CD8-positive, alpha-beta memory T cell (primary cell): Measurements from ENCODE around the gene CAMK2D. TPM values are rescaled to one million over a fixed set of nuclear protein-coding genes. Genes with fewer than 3 reads are reported as not detected.
"Not testable (repeated sequence)": the region's sequence is repeated elsewhere in the genome, so short reads cannot be mapped to it uniquely, and the experiment has no call there.

Source experiments
- CTCF ChIA-PET: fragments of 350-600 bp; sonication (Branson Sonifier 250); formaldehyde crosslinking; loops from one replicate; lab custom pipeline; 2021; ENCODE audit warnings: antibody characterized with exemption; lab: Charles Lee
- POLR2A ChIA-PET: fragments of 350-600 bp; sonication (Branson Sonifier 250); formaldehyde crosslinking; loops from one replicate; lab custom pipeline; 2021; ENCODE audit warnings: antibody characterized with exemption; lab: Charles Lee
- DNase-seq, 5 donors: peaks; one replicate each; pipeline versions ENCODE4 v3.0.0 to v3.0.0-alpha.2; 2020 to 2022; ENCODE audit warnings: mixed read lengths in 1 of 5
- H3K27ac ChIP-seq: one replicate; pipeline ENCODE4 v1.7.0; 2013; ENCODE audit warnings: low read depth, mild to moderate bottlenecking, low read length, moderate library complexity
- H3K27me3 ChIP-seq: 2 replicates; pipeline ENCODE4 v1.7.0; 2013; ENCODE audit warnings: low read length, mild to moderate bottlenecking; ENCODE audit not compliant: insufficient read depth, poor library complexity, severe bottlenecking
- H3K36me3 ChIP-seq: 2 replicates; pipeline ENCODE4 v1.7.0; 2013; ENCODE audit warnings: mild to moderate bottlenecking, low read length, moderate library complexity; ENCODE audit not compliant: insufficient read depth
- H3K4me1 ChIP-seq: 2 replicates; pipeline ENCODE4 v1.7.0; 2013; ENCODE audit warnings: mild to moderate bottlenecking, low read length, moderate library complexity; ENCODE audit not compliant: insufficient read depth
- H3K4me3 ChIP-seq: 2 replicates; pipeline ENCODE4 v1.7.0; 2013; ENCODE audit warnings: mild to moderate bottlenecking, low read length
- H3K9me3 ChIP-seq: 2 replicates; pipeline ENCODE4 v1.7.0; 2013; ENCODE audit warnings: mild to moderate bottlenecking, low read length
- H3K27ac Mint-ChIP-seq, 8 donors: one replicate each; pipeline ENCODE4 v1.8.0; 2020 to 2021; ENCODE audit warnings: mixed read lengths in 8 of 8, mild to moderate bottlenecking in 6 of 8, inconsistent platforms in 3 of 8, moderate library complexity in 3 of 8
- H3K27me3 Mint-ChIP-seq, 2 donors: one replicate each; pipeline ENCODE4 v1.8.0; 2020 to 2021; ENCODE audit warnings: mixed read lengths in 2 of 2, mild to moderate bottlenecking in 1 of 2, moderate library complexity in 1 of 2
- H3K36me3 Mint-ChIP-seq, 3 donors: one replicate each; pipeline ENCODE4 v1.8.0; 2020 to 2021; ENCODE audit warnings: mixed read lengths in 3 of 3, inconsistent platforms in 1 of 3, mild to moderate bottlenecking in 1 of 3
- H3K4me1 Mint-ChIP-seq, 3 donors: one replicate each; pipeline ENCODE4 v1.8.0; 2020 to 2021; ENCODE audit warnings: mixed read lengths in 3 of 3, inconsistent platforms in 1 of 3, mild to moderate bottlenecking in 1 of 3
- H3K4me3 Mint-ChIP-seq, 7 donors: one replicate each; pipeline ENCODE4 v1.8.0; 2020 to 2021; ENCODE audit warnings: mixed read lengths in 7 of 7, mild to moderate bottlenecking in 6 of 7, moderate library complexity in 4 of 7, inconsistent platforms in 2 of 7
- H3K9me3 Mint-ChIP-seq, 5 donors: one replicate each; pipeline ENCODE4 v1.8.0; 2020 to 2022; ENCODE audit warnings: mixed read lengths in 5 of 5, mild to moderate bottlenecking in 3 of 5, moderate library complexity in 2 of 5, inconsistent platforms in 1 of 5
- polyA plus RNA-seq: library from polyadenylated mRNA; unstranded; fragments of 300-500 nt; fragmentation: Illumina TruSeq; gene quantifications from one replicate; pipeline ENCODE4 v1.2.3, GENCODE V29; 2021
- total RNA-seq, 2 experiments: library from RNA; stranded (reverse); gene quantifications; one replicate each; pipeline ENCODE4 v1.2.3, GENCODE V29; 2021

Gene CAMK2D
- total RNA-seq (10 to 100 TPM; 56.0 to 57.6 TPM), polyA plus RNA-seq (19.6 TPM)

- peak within 1 kb of the TSS; percentile 94 to 100 (median 99) for H3K27ac Mint-ChIP-seq
- H3K4me1 Mint-ChIP-seq: peaks cover 34 to 47% (median 39%) of the 10 kb centered on the region in 3 donors
- H3K36me3 ChIP-seq: no peaks in the 10 kb centered on the region
- H3K9me3 Mint-ChIP-seq: no peaks in the 10 kb centered on the region
- H3K4me3 Mint-ChIP-seq: peak within 1 kb of the TSS; percentile 94 to 99 (median 96)
- ChIA-PET CTCF (interaction anchor here (1.2 to 1.5 kb wide), 5 partner anchors 125 to 310 kb away, joined by 3 to 15 read pairs (median 4); no protein-coding TSS in a partner anchor), POLR2A (interaction anchor here (0.6 to 1.6 kb wide), 9 partner anchors 11 to 214 kb away, joined by 3 to 8 read pairs (median 3); no protein-coding TSS in a partner anchor)
- H3K9me3 ChIP-seq: no peaks in the 10 kb centered on the region
- DNase-seq: peak; percentile 71 to 88 (median 86)
- H3K4me3 ChIP-seq: peak within 1 kb of the TSS; percentile 79
- peaks cover 23% of the 10 kb centered on the region for H3K4me1 ChIP-seq
- peaks cover 7 to 32% (median 9%) of the 10 kb centered on the region in 3 donors for H3K36me3 Mint-ChIP-seq
- H3K27ac ChIP-seq: peak within 1 kb of the TSS; percentile 97
- peaks cover 0 to 1% of the 10 kb centered on the region in 2 donors for H3K27me3 Mint-ChIP-seq
- H3K27me3 ChIP-seq: no peaks in the 10 kb centered on the region
Observed at GRCh38 chr4:113761620-113762185, at the start of gene CAMK2D. TSS of gene CAMK2D (minus strand) at chr4:113761738. CDS start at chr4:113761068, 670 bp downstream.

DNA sequence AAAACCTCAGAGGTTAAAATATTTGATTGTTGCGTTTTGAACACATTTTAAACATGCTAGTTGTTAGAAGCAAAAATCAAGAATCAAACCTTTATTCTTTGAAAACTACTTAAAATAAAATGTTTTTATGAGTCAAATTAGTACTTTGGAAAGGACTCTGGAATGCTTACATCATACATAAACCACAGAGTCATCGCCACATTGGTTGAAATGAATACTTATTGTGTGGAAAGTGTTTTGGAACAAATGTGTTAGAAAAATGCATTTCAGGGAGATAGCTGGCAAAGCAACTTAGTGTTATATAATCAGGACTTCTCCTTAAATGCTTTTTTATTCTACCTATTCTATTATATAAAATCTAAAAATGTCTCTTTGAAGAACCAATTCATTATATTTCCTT, 49.4 kb upstream of the CAMK2D start:
- CTCF ChIA-PET: no interaction called here

GRCh38 chr4:113809311-113809710, 47.8 kb upstream of the CAMK2D start:
- no peaks in the 10 kb centered on the region for H3K9me3 ChIP-seq
- no peaks in the 10 kb centered on the region for H3K4me1 Mint-ChIP-seq

More for the DNA sequence above, 49.4 kb upstream of the CAMK2D start:
- no peak overlapping the region for H3K4me3 ChIP-seq
- no peaks in the 10 kb centered on the region for H3K9me3 Mint-ChIP-seq
- no peaks in the 10 kb centered on the region for H3K4me1 Mint-ChIP-seq
- H3K36me3 Mint-ChIP-seq: no peaks in the 10 kb centered on the region
- H3K27ac Mint-ChIP-seq: no peak overlapping the region
- peaks cover 0 to 2% of the 10 kb centered on the region in 2 donors for H3K27me3 Mint-ChIP-seq
- no peaks in the 10 kb centered on the region for H3K36me3 ChIP-seq
- no peaks in the 10 kb centered on the region for H3K9me3 ChIP-seq
- POLR2A ChIA-PET: no interaction called here
- no peaks in the 10 kb centered on the region for H3K27me3 ChIP-seq
- H3K4me3 Mint-ChIP-seq: no peak overlapping the region
- H3K4me1 ChIP-seq: no peaks in the 10 kb centered on the region
- no peak for DNase-seq
- no peak overlapping the region for H3K27ac ChIP-seq

DNA sequence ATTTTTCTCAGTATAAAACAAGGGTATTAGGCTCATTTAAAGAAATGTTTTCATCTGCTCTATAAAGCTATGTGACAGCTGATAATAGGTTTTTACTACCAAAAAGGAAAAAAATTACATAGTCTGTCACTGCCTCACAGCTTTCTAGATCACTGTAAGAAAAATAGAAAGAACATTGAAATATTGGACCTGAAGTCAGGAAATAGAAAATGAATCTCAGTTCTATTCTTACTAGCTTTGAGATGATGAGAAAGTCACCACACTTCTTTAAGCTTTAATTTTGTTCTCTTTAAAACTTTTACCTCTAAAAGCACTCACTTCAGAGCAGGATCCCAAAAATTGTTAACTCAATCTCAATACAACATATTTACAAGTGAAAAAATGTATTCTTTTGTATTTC, 45.3 kb upstream of the CAMK2D start:
- peaks cover 0 to 4% (median 1%) of the 10 kb centered on the region in 3 donors for H3K36me3 Mint-ChIP-seq
- no peaks in the 10 kb centered on the region for H3K4me1 ChIP-seq
- H3K27ac Mint-ChIP-seq: no peak overlapping the region
- CTCF ChIA-PET: no interaction called here
- H3K4me1 Mint-ChIP-seq: no peaks in the 10 kb centered on the region
- no peaks in the 10 kb centered on the region for H3K27me3 ChIP-seq
- H3K36me3 ChIP-seq: no peaks in the 10 kb centered on the region
- no peak overlapping the region for H3K4me3 Mint-ChIP-seq
- H3K4me3 ChIP-seq: no peak overlapping the region
- H3K9me3 ChIP-seq: no peaks in the 10 kb centered on the region
- POLR2A ChIA-PET: no interaction called here
- no peak overlapping the region for H3K27ac ChIP-seq
- DNase-seq: no peak
- H3K27me3 Mint-ChIP-seq: peaks cover 0 to 2% of the 10 kb centered on the region in 2 donors
- peaks cover 0 to 4% (median 4%) of the 10 kb centered on the region in 5 donors for H3K9me3 Mint-ChIP-seq

More at GRCh38 chr4:113809311-113809710, 47.8 kb upstream of the CAMK2D start:
- no peaks in the 10 kb centered on the region for H3K9me3 Mint-ChIP-seq
- CTCF ChIA-PET: interaction anchor here (0.6 kb wide), 1 partner anchor 13 kb away, joined by 3 read pairs; no protein-coding TSS in a partner anchor
- H3K36me3 Mint-ChIP-seq: peaks cover 0 to 4% (median 0%) of the 10 kb centered on the region in 3 donors
- H3K27me3 Mint-ChIP-seq: peaks cover 0 to 2% of the 10 kb centered on the region in 2 donors
- H3K27ac Mint-ChIP-seq: no peak overlapping the region
- no peaks in the 10 kb centered on the region for H3K36me3 ChIP-seq
- H3K27me3 ChIP-seq: no peaks in the 10 kb centered on the region
- DNase-seq: no peak
- H3K4me1 ChIP-seq: no peaks in the 10 kb centered on the region
- POLR2A ChIA-PET: no interaction called here
- no peak overlapping the region for H3K27ac ChIP-seq
- H3K4me3 ChIP-seq: no peak overlapping the region
- no peak overlapping the region for H3K4me3 Mint-ChIP-seq

GRCh38 chr4:113801882-113802281, 40.3 kb upstream of the CAMK2D start:
- peaks cover 0 to 5% (median 4%) of the 10 kb centered on the region in 5 donors for H3K9me3 Mint-ChIP-seq
- DNase-seq: no peak
- H3K4me1 ChIP-seq: no peaks in the 10 kb centered on the region

GRCh38 chr4:113796381-113796780, 34.8 kb upstream of the CAMK2D start:
- H3K27me3 Mint-ChIP-seq, H3K4me1 Mint-ChIP-seq, H3K27ac ChIP-seq, H3K4me1 ChIP-seq, H3K9me3 ChIP-seq, H3K36me3 ChIP-seq, DNase-seq, H3K27me3 ChIP-seq, H3K4me3 ChIP-seq, H3K27ac Mint-ChIP-seq, POLR2A ChIA-PET, H3K4me3 Mint-ChIP-seq: not testable (repeated sequence)
- peaks cover 6 to 21% (median 15%) of the 10 kb centered on the region in 5 donors for H3K9me3 Mint-ChIP-seq
- H3K36me3 Mint-ChIP-seq: peaks cover 0 to 45% (median 6%) of the 10 kb centered on the region in 3 donors
- CTCF ChIA-PET: interaction anchor here (0.6 kb wide), 1 partner anchor 13 kb away, joined by 3 read pairs; no protein-coding TSS in a partner anchor

More at GRCh38 chr4:113801882-113802281, 40.3 kb upstream of the CAMK2D start:
- H3K36me3 Mint-ChIP-seq: peaks cover 0 to 12% (median 1%) of the 10 kb centered on the region in 3 donors
- Histone ChIP-seq H3K9me3 (no peaks in the 10 kb centered on the region), H3K36me3 (no peaks in the 10 kb centered on the region), H3K4me3 (no peak overlapping the region), H3K27me3 (no peaks in the 10 kb centered on the region), H3K27ac (no peak overlapping the region)
- POLR2A ChIA-PET: no interaction called here
- no peaks in the 10 kb centered on the region for H3K4me1 Mint-ChIP-seq
- CTCF ChIA-PET: no interaction called here
- H3K27ac Mint-ChIP-seq: no peak overlapping the region
- H3K4me3 Mint-ChIP-seq: no peak overlapping the region
- no peaks in the 10 kb centered on the region for H3K27me3 Mint-ChIP-seq

DNA sequence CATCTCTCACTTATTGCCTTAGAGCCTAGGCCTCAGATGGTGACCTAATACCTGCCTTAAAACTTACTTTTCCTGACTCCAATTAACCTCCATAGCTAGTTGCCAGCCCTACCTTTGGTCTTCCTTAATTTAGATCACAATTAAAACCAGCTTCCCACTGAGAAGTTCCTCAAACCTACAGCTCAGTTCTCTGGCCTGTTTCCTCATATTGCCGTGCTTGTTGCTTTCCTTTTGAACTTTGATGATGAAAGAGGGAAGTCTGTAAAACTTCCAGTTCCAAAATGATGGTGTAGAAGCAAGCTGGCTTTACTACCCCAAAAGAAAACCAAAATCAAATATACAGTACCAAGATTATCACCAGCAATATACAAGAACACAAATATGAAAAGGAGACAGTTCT, 28.9 kb upstream of the CAMK2D start:
- CTCF ChIA-PET: no interaction called here
- no peak for DNase-seq
- H3K27me3 Mint-ChIP-seq: peaks cover 0 to 4% of the 10 kb centered on the region in 2 donors

DNA sequence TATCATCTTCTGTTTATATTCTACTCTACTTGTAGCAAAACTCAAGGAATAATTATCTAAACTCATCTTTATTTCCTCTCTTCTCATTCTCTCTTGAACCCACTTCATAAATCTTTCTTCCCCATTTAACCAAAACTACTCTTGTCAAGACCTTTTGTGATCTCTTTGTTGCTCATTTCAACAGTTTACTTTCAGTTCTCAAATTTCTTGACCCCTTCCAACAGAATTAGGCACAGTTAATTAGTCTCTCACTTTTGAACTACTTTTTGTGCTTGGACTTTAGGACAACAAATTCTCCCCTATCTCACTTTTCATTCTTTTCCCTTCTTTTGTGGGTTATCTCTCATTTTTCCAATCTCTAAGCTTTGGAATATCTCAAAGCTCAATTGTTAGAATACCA, 27.4 kb upstream of the CAMK2D start:
- no peak overlapping the region for H3K27ac ChIP-seq
- H3K27me3 ChIP-seq: no peaks in the 10 kb centered on the region
- H3K4me1 Mint-ChIP-seq: peaks cover 0 to 4% (median 0%) of the 10 kb centered on the region in 3 donors

More for the DNA sequence above, 28.9 kb upstream of the CAMK2D start:
- Mint-ChIP-seq H3K9me3 (peaks cover 4 to 25% (median 18%) of the 10 kb centered on the region in 5 donors), H3K36me3 (peaks cover 0 to 41% (median 6%) of the 10 kb centered on the region in 3 donors), H3K4me1 (no peaks in the 10 kb centered on the region), H3K27ac (no peak overlapping the region), H3K4me3 (no peak overlapping the region)
- Histone ChIP-seq H3K4me1 (no peaks in the 10 kb centered on the region), H3K4me3 (no peak overlapping the region), H3K36me3 (no peaks in the 10 kb centered on the region), H3K27ac (no peak overlapping the region), H3K9me3 (peaks cover 4% of the 10 kb centered on the region), H3K27me3 (no peaks in the 10 kb centered on the region)
- POLR2A ChIA-PET: no interaction called here

More for the DNA sequence above, 27.4 kb upstream of the CAMK2D start:
- no peak overlapping the region for H3K4me3 ChIP-seq
- no peak for DNase-seq
- H3K36me3 ChIP-seq: no peaks in the 10 kb centered on the region
- Mint-ChIP-seq H3K27ac (no peak overlapping the region), H3K4me3 (no peak overlapping the region), H3K36me3 (peaks cover 0 to 29% (median 6%) of the 10 kb centered on the region in 3 donors), H3K27me3 (peaks cover 0 to 4% of the 10 kb centered on the region in 2 donors), H3K9me3 (peaks cover 0 to 24% (median 17%) of the 10 kb centered on the region in 5 donors)
- POLR2A ChIA-PET: no interaction called here
- no peaks in the 10 kb centered on the region for H3K4me1 ChIP-seq
- peaks cover 4% of the 10 kb centered on the region for H3K9me3 ChIP-seq
- CTCF ChIA-PET: interaction anchor here (0.7 kb wide), 1 partner anchor 96 kb away, joined by 3 read pairs; no protein-coding TSS in a partner anchor
